Measurements from ENCODE around the gene GLRX5.

Gene GLRX5

DNA sequence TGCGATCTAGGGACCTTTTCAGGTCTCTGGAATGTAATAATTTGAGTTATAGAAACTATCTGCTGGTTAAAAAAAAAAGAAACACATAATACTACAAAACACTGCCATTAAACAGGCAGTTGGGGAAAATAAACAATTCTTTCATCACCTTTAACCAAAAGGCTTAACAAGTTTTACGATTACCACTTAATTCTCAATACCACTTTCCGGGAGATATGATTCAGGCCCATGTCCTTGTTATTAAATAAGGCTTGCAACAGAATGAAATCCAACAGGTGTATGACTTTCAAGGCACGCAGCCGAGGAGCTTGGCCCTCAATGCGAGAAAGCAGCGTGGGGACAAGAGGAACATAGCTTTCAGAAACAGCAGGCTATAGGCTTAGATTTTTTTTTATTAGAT, 5.6 kb upstream of the GLRX5 start:
- Histone ChIP-seq H3K9ac (no peak overlapping the region), H3K79me2 (ENCODE audit: insufficient read depth, low read depth) (peaks cover 38% of the 10 kb centered on the region), H4K20me1 (ENCODE audit: insufficient read depth) (no peaks in the 10 kb centered on the region), H3K36me3 (ENCODE audit: insufficient read depth) (no peaks in the 10 kb centered on the region), H3K27me3 (ENCODE audit: insufficient read depth, low read depth) (no peaks in the 10 kb centered on the region), H3K4me3 (IDR thresholded peaks at IDR 0.05; ENCODE audit: insufficient read depth, low read depth, low read length) (no peak overlapping the region), H2AFZ (ENCODE audit: low read depth) (no peak overlapping the region), H3K4me2 (no peak overlapping the region), H3K27ac (no peak overlapping the region), H3K4me1 (ENCODE audit: low read depth, poor library complexity, severe bottlenecking) (peaks cover 17% of the 10 kb centered on the region)
- TF ChIP-seq, protein P1, sequence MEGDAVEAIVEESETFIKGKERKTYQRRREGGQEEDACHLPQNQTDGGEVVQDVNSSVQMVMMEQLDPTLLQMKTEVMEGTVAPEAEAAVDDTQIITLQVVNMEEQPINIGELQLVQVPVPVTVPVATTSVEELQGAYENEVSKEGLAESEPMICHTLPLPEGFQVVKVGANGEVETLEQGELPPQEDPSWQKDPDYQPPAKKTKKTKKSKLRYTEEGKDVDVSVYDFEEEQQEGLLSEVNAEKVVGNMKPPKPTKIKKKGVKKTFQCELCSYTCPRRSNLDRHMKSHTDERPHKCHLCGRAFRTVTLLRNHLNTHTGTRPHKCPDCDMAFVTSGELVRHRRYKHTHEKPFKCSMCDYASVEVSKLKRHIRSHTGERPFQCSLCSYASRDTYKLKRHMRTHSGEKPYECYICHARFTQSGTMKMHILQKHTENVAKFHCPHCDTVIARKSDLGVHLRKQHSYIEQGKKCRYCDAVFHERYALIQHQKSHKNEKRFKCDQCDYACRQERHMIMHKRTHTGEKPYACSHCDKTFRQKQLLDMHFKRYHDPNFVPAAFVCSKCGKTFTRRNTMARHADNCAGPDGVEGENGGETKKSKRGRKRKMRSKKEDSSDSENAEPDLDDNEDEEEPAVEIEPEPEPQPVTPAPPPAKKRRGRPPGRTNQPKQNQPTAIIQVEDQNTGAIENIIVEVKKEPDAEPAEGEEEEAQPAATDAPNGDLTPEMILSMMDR (conservative IDR thresholded peaks at IDR 0.05; ENCODE audit: low read depth, low read length), result no peak

DNA sequence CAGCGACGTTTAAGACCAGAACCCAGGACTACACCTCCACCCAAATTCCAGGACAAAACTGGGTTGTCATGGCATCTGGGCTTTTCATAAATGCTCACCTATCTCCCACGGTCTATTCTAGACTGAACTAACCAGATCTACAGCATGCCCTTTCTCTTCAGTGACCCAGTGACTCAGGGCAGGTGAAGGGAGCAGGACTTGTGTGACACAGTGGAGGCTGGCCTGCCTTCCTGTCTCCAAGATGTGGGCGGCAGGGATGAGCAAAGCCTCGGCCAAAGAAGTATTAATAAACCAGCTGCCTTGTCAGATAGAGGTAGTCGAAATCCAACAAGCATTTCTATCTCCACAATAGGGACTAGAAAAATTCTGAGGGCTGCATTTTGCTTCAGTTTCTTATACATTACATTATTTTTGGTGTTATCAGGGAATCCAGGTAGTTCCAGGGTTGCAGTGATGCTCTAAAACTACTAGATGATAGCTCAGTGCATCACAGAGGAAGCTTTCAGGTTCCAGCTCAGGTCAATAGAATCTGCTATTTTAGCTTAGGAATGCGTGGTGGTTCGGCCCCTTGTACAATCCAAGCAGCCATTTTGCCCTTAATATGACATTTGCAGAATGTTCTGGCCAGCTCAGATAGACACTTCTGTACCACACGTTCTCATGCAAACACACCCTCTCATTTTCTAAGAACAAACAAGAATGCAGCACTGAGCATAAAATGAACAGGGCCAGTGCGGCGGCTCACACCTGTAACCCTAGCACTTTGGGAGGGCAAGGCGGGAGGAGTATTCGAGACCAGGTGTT, 4.2 kb upstream of the GLRX5 start:
- TF ChIP-seq, protein P1 (conservative IDR thresholded peaks at IDR 0.05; ENCODE audit: low read depth, low read length), result no peak
- Histone ChIP-seq H3K4me1 (ENCODE audit: low read depth, poor library complexity, severe bottlenecking) (peaks cover 17% of the 10 kb centered on the region), H2AFZ (ENCODE audit: low read depth) (no peak overlapping the region), H4K20me1 (ENCODE audit: insufficient read depth) (no peaks in the 10 kb centered on the region), H3K9ac (no peak overlapping the region), H3K4me3 (IDR thresholded peaks at IDR 0.05; ENCODE audit: insufficient read depth, low read depth, low read length) (no peak overlapping the region), H3K27me3 (ENCODE audit: insufficient read depth, low read depth) (no peaks in the 10 kb centered on the region), H3K36me3 (ENCODE audit: insufficient read depth) (no peaks in the 10 kb centered on the region), H3K79me2 (ENCODE audit: insufficient read depth, low read depth) (peaks cover 44% of the 10 kb centered on the region), H3K4me2 (no peak overlapping the region), H3K27ac (no peak overlapping the region)

DNA sequence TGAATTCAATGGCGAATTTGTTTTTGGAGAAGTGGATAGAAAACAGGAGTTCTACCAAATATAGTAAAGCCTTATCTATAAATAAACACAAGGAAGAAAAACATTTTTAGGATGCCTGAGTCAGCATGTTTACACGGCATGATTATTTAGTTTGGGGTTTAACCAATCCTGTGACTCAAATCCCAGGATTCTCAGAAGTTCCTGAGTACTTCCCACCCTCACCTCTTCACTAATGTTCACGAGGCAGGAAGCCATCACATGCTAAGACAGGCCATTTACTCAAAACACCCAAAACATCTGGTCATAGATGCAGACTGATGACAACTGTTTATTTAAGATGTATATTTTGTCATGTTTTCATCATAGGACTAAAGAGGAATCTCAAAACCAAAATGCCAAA, 3.4 kb upstream of the GLRX5 start:
- H4K20me1 ChIP-seq (ENCODE audit: insufficient read depth), result no peaks in the 10 kb centered on the region
- H3K79me2 ChIP-seq (ENCODE audit: insufficient read depth, low read depth), result peaks cover 52% of the 10 kb centered on the region
- H3K4me1 ChIP-seq (ENCODE audit: low read depth, poor library complexity, severe bottlenecking), result peaks cover 18% of the 10 kb centered on the region
- H3K4me2 ChIP-seq, result peak overlapping the region; percentile 96; the same call in 1 of the 2 replicates
- H3K27me3 ChIP-seq (ENCODE audit: insufficient read depth, low read depth), result no peaks in the 10 kb centered on the region
- H3K4me3 ChIP-seq (IDR thresholded peaks at IDR 0.05; ENCODE audit: insufficient read depth, low read depth, low read length), result no peak overlapping the region
- H2AFZ ChIP-seq (ENCODE audit: low read depth), result no peak overlapping the region
- H3K36me3 ChIP-seq (ENCODE audit: insufficient read depth), result no peaks in the 10 kb centered on the region
- H3K9ac ChIP-seq, result no peak overlapping the region
- H3K27ac ChIP-seq, result no peak overlapping the region
- TF ChIP-seq, protein P1 (conservative IDR thresholded peaks at IDR 0.05; ENCODE audit: low read depth, low read length), result no peak

DNA sequence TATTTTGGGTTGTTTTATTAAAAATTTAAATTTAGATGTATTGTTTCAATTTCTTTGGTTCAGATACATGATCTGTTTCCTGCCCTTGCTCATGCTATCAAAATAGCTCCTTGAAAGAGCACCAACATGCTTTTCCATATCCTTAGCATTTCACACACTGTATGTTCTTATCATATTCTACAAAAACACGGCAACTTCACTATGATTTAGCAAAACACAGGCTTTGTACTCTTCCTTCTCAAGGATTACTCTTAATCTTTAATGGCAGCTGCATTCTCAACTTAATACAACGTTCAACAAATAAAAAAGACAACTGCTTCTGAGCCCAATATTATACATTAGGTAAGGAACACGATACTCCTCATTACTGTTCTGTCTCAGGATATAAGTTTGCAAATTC, 2.9 kb upstream of the GLRX5 start:
- Histone ChIP-seq H3K36me3 (ENCODE audit: insufficient read depth) (no peaks in the 10 kb centered on the region), H3K4me2 (peak overlapping the region; percentile 96; the same call in 1 of the 2 replicates), H3K79me2 (ENCODE audit: insufficient read depth, low read depth) (peaks cover 56% of the 10 kb centered on the region), H3K27me3 (ENCODE audit: insufficient read depth, low read depth) (no peaks in the 10 kb centered on the region), H3K4me1 (ENCODE audit: low read depth, poor library complexity, severe bottlenecking) (peaks cover 23% of the 10 kb centered on the region), H3K27ac (no peak overlapping the region), H2AFZ (ENCODE audit: low read depth) (no peak overlapping the region), H4K20me1 (ENCODE audit: insufficient read depth) (no peaks in the 10 kb centered on the region), H3K4me3 (IDR thresholded peaks at IDR 0.05; ENCODE audit: insufficient read depth, low read depth, low read length) (no peak overlapping the region), H3K9ac (no peak overlapping the region)
- TF ChIP-seq, protein P1 (conservative IDR thresholded peaks at IDR 0.05; ENCODE audit: low read depth, low read length), result no peak
